SK-N-SH (cell line): ENCODE data around the gene XRCC5. TPM values are rescaled to one million over a fixed set of nuclear protein-coding genes. Genes with fewer than 3 reads are reported as not detected.

ENCODE experiments used
- CTCF ChIA-PET: fragments of 300-600, 350-600 bp; formaldehyde crosslinking; extraction: SDS; loops from one replicate; lab custom pipeline; 2021; lab: Yijun Ruan, JAX
- POLR2A ChIA-PET: fragments of 350-600 bp; sonication (Branson Sonifier 250); formaldehyde crosslinking; extraction: SDS; loops from one replicate; lab custom pipeline; 2020; ENCODE audit warnings: antibody characterized with exemption, inconsistent platforms; lab: Yijun Ruan, JAX
- DNase-seq: peaks from one replicate; pipeline ENCODE4 v3.0.0; 2012
- H2AFZ ChIP-seq: fragments of 200-600 bp; sonication (generic); 2 replicates; pipeline ENCODE4 v1.8.1; 2016; ENCODE audit warnings: antibody characterized with exemption, mild to moderate bottlenecking, low read depth
- H3F3A ChIP-seq: fragments of 200-600 bp; sonication (generic); replicated peaks from 2 replicates; pipeline ENCODE3; 2016; ENCODE audit warnings: antibody characterized with exemption, mild to moderate bottlenecking; ENCODE audit not compliant: insufficient read depth
- H3K27ac ChIP-seq, 2 experiments: fragments of 200-500 bp in 1 of 2; fragments of 200-600 bp in 1 of 2; sonication (Bioruptor generic) in 1 of 2; sonication (generic), shearing (Covaris generic) in 1 of 2; 2 replicates each; pipeline versions ENCODE4 v1.5.1 to v1.6.1; 2014 to 2016; ENCODE audit warnings: low read depth in 2 of 2, inconsistent platforms in 1 of 2, low read length in 1 of 2, mild to moderate bottlenecking in 1 of 2, mixed read lengths in 1 of 2
- H3K27me3 ChIP-seq: fragments of 200-600 bp; sonication (generic), shearing (Covaris generic); 2 replicates; pipeline ENCODE4 v1.6.1; 2016; ENCODE audit warnings: mixed run types; ENCODE audit not compliant: insufficient read depth
- H3K36me3 ChIP-seq, 2 experiments: fragments of 200-500 bp in 1 of 2; fragments of 200-600 bp in 1 of 2; sonication (Bioruptor generic) in 1 of 2; sonication (generic) in 1 of 2; replicated peaks in 1 of 2; 2 replicates each; pipeline versions ENCODE3 to v1.5.1; 2014 to 2016; ENCODE audit warnings: low read length in 1 of 2, mild to moderate bottlenecking in 1 of 2; ENCODE audit not compliant: insufficient read depth in 2 of 2, control insufficient read depth in 1 of 2
- H3K4me1 ChIP-seq, 2 experiments: fragments of 200-500 bp in 1 of 2; fragments of 200-600 bp in 1 of 2; sonication (Bioruptor generic) in 1 of 2; sonication (generic), shearing (Covaris generic) in 1 of 2; 2 replicates each; pipeline versions ENCODE4 v1.5.1 to v1.6.1; 2014 to 2016; ENCODE audit warnings: low read depth in 1 of 2, low read length in 1 of 2, mixed run types in 1 of 2; ENCODE audit not compliant: insufficient read depth in 2 of 2, control insufficient read depth in 1 of 2
- H3K4me2 ChIP-seq: fragments of 200-600 bp; sonication (generic), shearing (Covaris generic); 2 replicates; pipeline ENCODE4 v1.6.1; 2017; ENCODE audit warnings: mixed run types
- H3K4me3 ChIP-seq, 2 experiments: fragments of 200-500 bp in 1 of 2; fragments of 200-600 bp in 1 of 2; sonication (Bioruptor generic) in 1 of 2; sonication (generic), shearing (Covaris generic) in 1 of 2; 2 replicates each; pipeline versions ENCODE4 v1.5.1 to v1.8.1; 2014 to 2016; ENCODE audit warnings: low read depth in 2 of 2, inconsistent platforms in 1 of 2, low read length in 1 of 2, mild to moderate bottlenecking in 1 of 2, mixed read lengths in 1 of 2, moderate library complexity in 1 of 2
- H3K79me2 ChIP-seq: fragments of 200-600 bp; sonication (generic); 2 replicates; pipeline ENCODE4 v1.8.1; 2017; ENCODE audit warnings: mild to moderate bottlenecking; ENCODE audit not compliant: insufficient read depth
- H3K9ac ChIP-seq: fragments of 200-600 bp; sonication (generic); 2 replicates; pipeline ENCODE4 v1.6.1; 2017; ENCODE audit warnings: mixed run types
- H3K9me2 ChIP-seq: fragments of 200-600 bp; sonication (generic); 2 replicates; pipeline ENCODE4 v1.6.1; 2017; ENCODE audit warnings: mixed run types
- H3K9me3 ChIP-seq: fragments of 200-600 bp; sonication (generic); 2 replicates; pipeline ENCODE4 v1.6.1; 2017; ENCODE audit warnings: mixed run types, mild to moderate bottlenecking, moderate library complexity
- H4K20me1 ChIP-seq: fragments of 200-600 bp; sonication (generic); 2 replicates; pipeline ENCODE4 v1.6.1; 2017; ENCODE audit warnings: mild to moderate bottlenecking, mixed run types; ENCODE audit not compliant: insufficient read depth
- CHD2 ChIP-seq: fragments of 150-350 bp; IDR thresholded peaks from 2 replicates; pipeline ENCODE4 v1.6.1; 2018; ENCODE audit warnings: low read length; ENCODE audit not compliant: partially characterized antibody
- CTCF ChIP-seq: fragments of 200-600 bp; sonication (generic); IDR thresholded peaks from 2 replicates; pipeline ENCODE4 v1.6.1; 2017; ENCODE audit warnings: antibody characterized with exemption, mild to moderate bottlenecking, moderate library complexity
- ELF1 ChIP-seq: IDR thresholded peaks from 2 replicates; pipeline ENCODE4 v1.4.0; 2012
- FOSL2 ChIP-seq: IDR thresholded peaks from 2 replicates; pipeline ENCODE4 v1.4.0; 2012; ENCODE audit warnings: low read depth, mild to moderate bottlenecking, moderate library complexity, borderline replicate concordance
- GABPA ChIP-seq: IDR thresholded peaks from 2 replicates; pipeline ENCODE4 v1.4.0; 2012; ENCODE audit warnings: low read depth, mild to moderate bottlenecking
- GATA2 ChIP-seq: sonication (generic); formaldehyde crosslinking; IDR thresholded peaks from 2 replicates; pipeline ENCODE4 v1.5.0; 2020; ENCODE audit warnings: mild to moderate bottlenecking, missing genetic modification reagents
- IRF3 ChIP-seq: fragments of 150-350 bp; IDR thresholded peaks from 2 replicates; pipeline ENCODE4 v1.6.1; 2016; ENCODE audit warnings: mild to moderate bottlenecking, low read depth, low read length
- MAX ChIP-seq: IDR thresholded peaks from 2 replicates; pipeline ENCODE4 v1.4.0; 2012; ENCODE audit warnings: low read depth
- MXI1 ChIP-seq: IDR thresholded peaks from 2 replicates; pipeline ENCODE4 v1.6.1; 2012; ENCODE audit warnings: mild to moderate bottlenecking, low read depth, low read length, improper control_type of control experiment
- NRF1 ChIP-seq: IDR thresholded peaks from 2 replicates; pipeline ENCODE4 v1.6.1; 2012; ENCODE audit warnings: low read depth, mild to moderate bottlenecking, low read length
- PBX3 ChIP-seq: IDR thresholded peaks from 2 replicates; pipeline ENCODE4; 2012
- POLR2AphosphoS5 ChIP-seq: IDR thresholded peaks from 2 replicates; pipeline ENCODE4 v1.6.1; 2012; ENCODE audit warnings: low read depth, low read length
- RCOR1 ChIP-seq: fragments of 150-350 bp; IDR thresholded peaks from 2 replicates; pipeline ENCODE4 v1.6.1; 2017; ENCODE audit warnings: antibody characterized with exemption, low read length
- RFX5 ChIP-seq: IDR thresholded peaks from 2 replicates; pipeline ENCODE4 v1.6.1; 2012; ENCODE audit warnings: mild to moderate bottlenecking, improper control_type of control experiment, low read length
- SIN3A ChIP-seq: IDR thresholded peaks from 2 replicates; pipeline ENCODE4 v1.6.1; 2012; ENCODE audit warnings: low read depth, mild to moderate bottlenecking, low read length, moderate library complexity, borderline replicate concordance
- TAF1 ChIP-seq: IDR thresholded peaks from 2 replicates; pipeline ENCODE4 v1.6.1; 2012; ENCODE audit warnings: low read depth, mild to moderate bottlenecking, low read length, moderate library complexity, borderline replicate concordance
- TEAD4 ChIP-seq: IDR thresholded peaks from 2 replicates; pipeline ENCODE4 v1.4.0; 2012; ENCODE audit warnings: mild to moderate bottlenecking, borderline replicate concordance; ENCODE audit not compliant: insufficient read depth
- USF2 ChIP-seq: fragments of 150-350 bp; IDR thresholded peaks from 2 replicates; pipeline ENCODE4 v1.6.1; 2017; ENCODE audit warnings: antibody characterized with exemption, low read length, low read depth, borderline replicate concordance
- ZBTB33 ChIP-seq: IDR thresholded peaks from 2 replicates; pipeline ENCODE4 v1.4.0; 2012; ENCODE audit warnings: low read depth, borderline replicate concordance
- WGBS: methylation state at CpG from one replicate; pipeline ENCODE4 v1.1.6; 2017; ENCODE audit warnings: low lambda C conversion rate; 5-methylcytosine and 5-hydroxymethylcytosine counted together
- polyA plus RNA-seq, 3 experiments: library from polyadenylated mRNA; depleted of rRNA; stranded (reverse); fragments of >200 nt; gene quantifications; 2 replicates each; pipeline ENCODE4 v1.2.3, GENCODE V29; 2012

Gene XRCC5
- polyA plus RNA-seq, 1 of the 3 experiments (the other 2 are of a cell fraction): 125 TPM

- no peak overlapping the region for H3K9ac ChIP-seq
- H3K79me2 ChIP-seq: peaks cover 99% of the 10 kb centered on the region
- H2AFZ ChIP-seq: no peak overlapping the region
- TF ChIP-seq USF2: no peak
- no peak for TF ChIP-seq FOSL2
- no peak for TF ChIP-seq TAF1
- no peak for TF ChIP-seq IRF3
- no peak for TF ChIP-seq GABPA
- no peak for TF ChIP-seq GATA2 (CRISPR knock-in tag)
- TF ChIP-seq ELF1: no peak
- TF ChIP-seq RCOR1: no peak
- no peak for TF ChIP-seq MXI1
- TF ChIP-seq ZBTB33: no peak
- TF ChIP-seq TEAD4: no peak
- TF ChIP-seq SIN3A: no peak
- TF ChIP-seq CTCF: no peak
- no peak for TF ChIP-seq POLR2AphosphoS5
- no peak for TF ChIP-seq NRF1
- TF ChIP-seq PBX3: no peak
- no peak for TF ChIP-seq MAX
- TF ChIP-seq CHD2: no peak
- TF ChIP-seq RFX5: no peak
- TF ChIP-seq, all 33 proteins: peak for 0
- Histone ChIP-seq H3K9me3 (no peaks in the 10 kb centered on the region), H3K36me3 (peaks cover 94% of the 10 kb centered on the region in 2 experiments), H3F3A (no peaks in the 10 kb centered on the region), H3K9me2 (no peaks in the 10 kb centered on the region), H3K4me1 (peaks cover 29% of the 10 kb centered on the region in 2 experiments), H3K27ac (no peak overlapping the region; a peak in 1 of 4 replicates), H4K20me1 (no peaks in the 10 kb centered on the region), H3K4me2 (no peak overlapping the region), H3K4me3 (no peak overlapping the region), H3K27me3 (no peaks in the 10 kb centered on the region)
- WGBS: 96% methylated on average over 3 of the region's 3 CpGs
- ChIA-PET CTCF (interaction anchor here (0.9 kb wide), 1 partner anchor 14 kb away, joined by 3 read pairs; no protein-coding TSS in a partner anchor), POLR2A (interaction anchor here (0.6 kb wide), 1 partner anchor 1917 kb away, joined by 3 read pairs; no protein-coding TSS in a partner anchor)
- DNase-seq: no peak
Observed at GRCh38 chr2:216119986-216120385, 10.8 kb downstream of the XRCC5 start.
